Measurements from ENCODE around the gene UGT1A9. TPM values are rescaled to one million over a fixed set of nuclear protein-coding genes. Genes with fewer than 3 reads are reported as not detected.

The UGT1A9 gene
- total RNA-seq, 1 experiment from 2014 or later = not detected

- Histone ChIP-seq H3K4me2 (no peak overlapping the region), H3K4me3 (no peak overlapping the region), H3K4me1 (replicated peaks; ENCODE audit: insufficient read depth) (no peaks in the 10 kb centered on the region), H3K36me3 (ENCODE audit: low read depth) (no peaks in the 10 kb centered on the region), H3F3A (ENCODE audit: insufficient read depth, low read depth) (no peaks in the 10 kb centered on the region), H2AFZ (no peak overlapping the region), H3K27ac (no peak overlapping the region), H4K20me1 (ENCODE audit: insufficient read depth) (no peaks in the 10 kb centered on the region), H3K79me2 (ENCODE audit: low read depth) (no peaks in the 10 kb centered on the region), H3K27me3 (ENCODE audit: insufficient read depth, low read depth) (no peaks in the 10 kb centered on the region), H3K9me3 (ENCODE audit: insufficient read depth, low read depth) (no peaks in the 10 kb centered on the region), H3K9me2 (ENCODE audit: insufficient read depth) (no peaks in the 10 kb centered on the region)
- no TSS peak for BruUV-seq (replicated peaks)
- ChIA-PET POLR2A (ENCODE audit: unreplicated experiment) (interaction anchor here (0.6 kb wide), 1 partner anchor 389 kb away, joined by 7 read pairs; no protein-coding TSS in a partner anchor), CTCF (no interaction called here)
- TF ChIP-seq CTCF (conservative IDR thresholded peaks at IDR 0.05) (no peak), EZH2 (IDR thresholded peaks at IDR 0.05; ENCODE audit: low read depth) (no peak)
- DNase-seq = no peak
- intact Hi-C loops (cut with micrococcal nuclease; ENCODE audit: unreplicated experiment) = no loop called here
These were observed 147.2 kb downstream of the UGT1A9 start for GRCh38 chr2:233818639-233819621.

DNA sequence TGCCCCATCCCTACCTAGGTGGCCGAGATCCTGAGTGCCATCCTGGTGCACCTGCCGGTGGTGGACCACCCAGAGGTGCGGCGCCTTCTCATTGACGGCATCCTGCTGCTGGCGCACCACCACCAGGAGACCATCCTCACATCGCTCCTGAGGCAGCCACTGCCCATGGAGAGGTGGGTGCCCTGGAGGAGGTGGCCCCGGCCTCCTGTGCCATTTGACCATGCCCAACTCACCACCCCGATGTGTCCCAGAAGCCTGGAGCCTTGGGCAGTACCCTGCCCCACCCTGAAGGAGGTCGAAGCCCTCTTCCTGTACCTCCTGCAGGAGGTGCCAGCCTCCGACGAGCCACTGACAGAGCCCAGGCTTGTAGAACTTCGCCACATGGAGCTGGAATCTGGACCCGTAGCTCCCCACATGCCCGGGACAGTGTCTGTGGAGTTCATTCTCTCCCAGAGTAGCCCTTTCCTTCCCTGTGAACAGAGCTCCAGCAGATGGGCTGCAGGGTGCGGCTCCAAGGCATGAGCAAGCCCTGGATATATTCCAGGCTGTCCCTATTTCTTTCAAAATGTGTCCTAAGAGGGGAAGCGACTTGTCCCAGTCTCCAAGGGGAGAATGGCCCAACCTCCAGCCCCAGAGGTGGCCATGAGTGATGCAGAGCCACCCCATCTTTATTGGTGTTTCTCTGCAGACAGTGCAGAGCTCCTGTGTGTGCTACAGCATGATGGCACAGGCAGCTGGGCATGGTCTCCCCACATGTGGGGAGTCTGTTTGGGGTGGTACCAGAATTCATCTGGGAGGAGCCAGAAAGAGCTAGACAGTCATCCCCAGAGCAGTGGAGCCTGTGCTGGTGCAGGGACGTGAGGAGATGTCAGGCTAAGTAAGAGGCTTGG is 148.4 kb downstream of the UGT1A9 start:
- Histone ChIP-seq H3K4me3 (no peak overlapping the region), H2AFZ (no peak overlapping the region), H3K79me2 (ENCODE audit: low read depth) (no peaks in the 10 kb centered on the region), H3K27me3 (ENCODE audit: insufficient read depth, low read depth) (no peaks in the 10 kb centered on the region), H3K36me3 (ENCODE audit: low read depth) (no peaks in the 10 kb centered on the region), H3K9me3 (ENCODE audit: insufficient read depth, low read depth) (no peaks in the 10 kb centered on the region), H3K4me2 (no peak overlapping the region), H3K27ac (no peak overlapping the region), H4K20me1 (ENCODE audit: insufficient read depth) (no peaks in the 10 kb centered on the region), H3K9me2 (ENCODE audit: insufficient read depth) (no peaks in the 10 kb centered on the region), H3F3A (ENCODE audit: insufficient read depth, low read depth) (no peaks in the 10 kb centered on the region), H3K4me1 (replicated peaks; ENCODE audit: insufficient read depth) (no peaks in the 10 kb centered on the region)
- no TSS peak for BruUV-seq (replicated peaks)
- intact Hi-C loops (cut with micrococcal nuclease; ENCODE audit: unreplicated experiment) = no loop called here
- ChIA-PET CTCF (no interaction called here), POLR2A (ENCODE audit: unreplicated experiment) (no interaction called here)
- no peak for TF ChIP-seq CTCF (conservative IDR thresholded peaks at IDR 0.05)
- no peak for TF ChIP-seq EZH2 (IDR thresholded peaks at IDR 0.05; ENCODE audit: low read depth)
- no peak for DNase-seq

DNA sequence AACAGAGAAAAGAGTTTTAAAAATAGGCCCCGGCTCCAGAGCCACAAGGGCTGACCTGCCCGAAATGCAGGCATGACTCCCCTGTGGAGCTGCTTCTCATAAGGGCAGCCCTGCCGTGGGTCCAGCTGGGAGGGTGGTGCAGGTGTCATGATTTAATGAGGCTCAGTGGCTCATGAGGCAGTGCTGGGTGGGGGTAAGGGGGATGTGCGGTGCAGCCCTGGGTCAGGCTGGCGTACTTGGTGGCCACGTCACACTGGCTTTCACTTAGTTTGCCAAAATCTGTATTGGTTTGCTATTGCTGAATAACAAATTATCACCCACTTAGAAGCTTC is 149.0 kb downstream of the UGT1A9 start:
- POLR2A ChIA-PET (ENCODE audit: unreplicated experiment) = interaction anchor here (0.5 kb wide), 1 partner anchor 1003 kb away, joined by 4 read pairs; no protein-coding TSS in a partner anchor
- Histone ChIP-seq H3K79me2 (ENCODE audit: low read depth) (no peaks in the 10 kb centered on the region), H3K27me3 (ENCODE audit: insufficient read depth, low read depth) (no peaks in the 10 kb centered on the region), H4K20me1 (ENCODE audit: insufficient read depth) (no peaks in the 10 kb centered on the region), H3K4me2 (no peak overlapping the region), H3F3A (ENCODE audit: insufficient read depth, low read depth) (no peaks in the 10 kb centered on the region), H3K9me3 (ENCODE audit: insufficient read depth, low read depth) (no peaks in the 10 kb centered on the region), H3K4me3 (no peak overlapping the region), H2AFZ (no peak overlapping the region), H3K27ac (no peak overlapping the region), H3K9me2 (ENCODE audit: insufficient read depth) (no peaks in the 10 kb centered on the region), H3K36me3 (ENCODE audit: low read depth) (no peaks in the 10 kb centered on the region), H3K4me1 (replicated peaks; ENCODE audit: insufficient read depth) (no peaks in the 10 kb centered on the region)
- no TSS peak for BruUV-seq (replicated peaks)
- intact Hi-C loops (cut with micrococcal nuclease; ENCODE audit: unreplicated experiment) = no loop called here
- CTCF ChIA-PET = no interaction called here
- TF ChIP-seq CTCF (conservative IDR thresholded peaks at IDR 0.05) (no peak), EZH2 (IDR thresholded peaks at IDR 0.05; ENCODE audit: low read depth) (no peak)
- DNase-seq = no peak

All from PC-9 (cell line).